Stimulated activated naive B cell treated with anti-CD40 and anti-IgM and Interleukin-4, amounts not matched to agents 10 μg/mL and 1 μg/mL and 100 μg/mL, for 72 hours (primary cell): ENCODE measurements around the gene PARD3.

ENCODE experiments used
- ATAC-seq, 2 donors: fragments of 150-1000 bp; cut with Tn5 transposase; replicated peaks; 2 replicates each; pipeline ENCODE4 v1.10.0; 2021; ENCODE audit warnings: moderate library complexity in 1 of 2
- DNase-seq: peaks from one replicate; pipeline ENCODE4 v3.0.0; 2021
- H3K27ac Mint-ChIP-seq: one replicate; pipeline ENCODE4 v1.8.0; 2022; ENCODE audit warnings: mild to moderate bottlenecking, mixed read lengths
- H3K27me3 Mint-ChIP-seq, 2 donors: one replicate each; pipeline ENCODE4 v1.8.0; 2022; ENCODE audit warnings: mixed read lengths in 2 of 2
- H3K36me3 Mint-ChIP-seq, 2 donors: one replicate each; pipeline ENCODE4 v1.8.0; 2022; ENCODE audit warnings: mixed read lengths in 2 of 2, mild to moderate bottlenecking in 1 of 2
- H3K4me1 Mint-ChIP-seq, 2 donors: one replicate each; pipeline ENCODE4 v1.8.0; 2022; ENCODE audit warnings: mixed read lengths in 2 of 2, mild to moderate bottlenecking in 1 of 2
- H3K4me3 Mint-ChIP-seq, 2 donors: one replicate each; pipeline ENCODE4 v1.8.0; 2022; ENCODE audit warnings: mild to moderate bottlenecking in 2 of 2, mixed read lengths in 2 of 2, moderate library complexity in 1 of 2
- H3K9me3 Mint-ChIP-seq, 2 donors: one replicate each; pipeline ENCODE4 v1.8.0; 2022; ENCODE audit warnings: mixed read lengths in 2 of 2, mild to moderate bottlenecking in 1 of 2

PARD3 gene

DNA sequence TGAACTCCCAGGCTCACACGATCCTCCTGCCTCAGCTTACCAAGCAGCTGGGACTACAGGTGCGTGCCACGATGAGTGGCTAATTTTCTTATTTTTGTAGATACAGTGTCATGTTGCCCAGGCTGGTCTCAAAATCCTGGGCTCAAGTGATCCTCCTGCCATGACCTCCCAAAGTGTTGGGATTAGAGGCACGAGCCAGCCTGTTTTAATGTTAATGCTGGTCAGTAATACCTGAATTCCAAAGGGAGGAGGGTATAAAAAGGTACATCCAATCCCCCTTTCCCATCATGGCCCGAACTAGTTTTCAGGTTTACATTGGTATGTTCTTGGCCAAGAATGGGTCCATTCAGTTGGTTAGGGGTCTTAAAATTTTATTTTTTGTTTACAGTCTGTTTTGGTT lies 329.1 kb downstream of the PARD3 start:
- H3K27me3 Mint-ChIP-seq = no peaks in the 10 kb centered on the region
- H3K27ac Mint-ChIP-seq = no peak overlapping the region
- H3K9me3 Mint-ChIP-seq = no peaks in the 10 kb centered on the region
- no peaks in the 10 kb centered on the region for H3K36me3 Mint-ChIP-seq
- ATAC-seq (no peak), DNase-seq (no peak)
- H3K4me1 Mint-ChIP-seq = no peaks in the 10 kb centered on the region
- H3K4me3 Mint-ChIP-seq = no peak overlapping the region

DNA sequence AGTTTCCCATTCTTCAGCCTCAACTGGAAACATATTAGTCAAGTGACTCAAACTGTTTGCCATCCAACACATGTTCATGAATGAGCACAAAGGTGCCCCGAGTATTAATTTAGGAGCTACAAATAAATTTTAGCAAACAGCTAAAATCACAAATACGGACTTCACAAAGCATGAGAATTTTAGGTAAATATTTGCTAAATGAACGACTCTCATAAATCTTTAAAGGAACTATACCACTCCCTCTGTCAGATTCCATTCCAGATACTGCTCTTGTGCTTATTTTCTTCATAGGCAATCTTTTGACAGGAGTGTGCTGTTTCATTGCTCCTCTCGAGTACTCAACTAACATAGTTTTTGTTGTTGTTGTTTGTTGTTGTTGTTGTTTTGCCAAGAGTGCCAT lies 330.9 kb downstream of the PARD3 start:
- Mint-ChIP-seq H3K27ac (no peak overlapping the region), H3K27me3 (no peaks in the 10 kb centered on the region), H3K4me1 (no peaks in the 10 kb centered on the region), H3K9me3 (no peaks in the 10 kb centered on the region), H3K36me3 (no peaks in the 10 kb centered on the region), H3K4me3 (no peak overlapping the region)
- ATAC-seq = no peak
- DNase-seq = no peak

DNA sequence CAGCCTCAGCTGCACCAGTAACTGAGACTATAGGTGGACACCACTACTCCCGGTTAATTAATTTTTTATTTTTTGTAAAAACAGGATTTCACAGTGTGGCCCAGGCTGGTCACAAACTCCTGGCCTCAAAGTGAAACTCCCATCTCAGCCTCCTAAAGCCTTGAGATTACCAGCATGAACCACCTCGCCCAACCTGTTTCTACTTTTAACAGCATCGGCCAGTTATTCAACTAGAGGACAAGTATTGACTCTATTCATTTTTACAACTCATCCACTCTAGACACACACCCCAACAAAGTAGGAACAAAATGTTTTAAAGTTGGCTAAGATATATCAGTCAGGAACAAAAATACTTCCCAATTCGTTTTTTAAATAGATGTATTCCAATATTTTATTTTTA lies 334.8 kb downstream of the PARD3 start:
- DNase-seq (no peak), ATAC-seq (no peak)
- Mint-ChIP-seq H3K4me3 (no peak overlapping the region), H3K9me3 (no peaks in the 10 kb centered on the region), H3K36me3 (no peaks in the 10 kb centered on the region), H3K27ac (no peak overlapping the region), H3K27me3 (no peaks in the 10 kb centered on the region), H3K4me1 (no peaks in the 10 kb centered on the region)

DNA sequence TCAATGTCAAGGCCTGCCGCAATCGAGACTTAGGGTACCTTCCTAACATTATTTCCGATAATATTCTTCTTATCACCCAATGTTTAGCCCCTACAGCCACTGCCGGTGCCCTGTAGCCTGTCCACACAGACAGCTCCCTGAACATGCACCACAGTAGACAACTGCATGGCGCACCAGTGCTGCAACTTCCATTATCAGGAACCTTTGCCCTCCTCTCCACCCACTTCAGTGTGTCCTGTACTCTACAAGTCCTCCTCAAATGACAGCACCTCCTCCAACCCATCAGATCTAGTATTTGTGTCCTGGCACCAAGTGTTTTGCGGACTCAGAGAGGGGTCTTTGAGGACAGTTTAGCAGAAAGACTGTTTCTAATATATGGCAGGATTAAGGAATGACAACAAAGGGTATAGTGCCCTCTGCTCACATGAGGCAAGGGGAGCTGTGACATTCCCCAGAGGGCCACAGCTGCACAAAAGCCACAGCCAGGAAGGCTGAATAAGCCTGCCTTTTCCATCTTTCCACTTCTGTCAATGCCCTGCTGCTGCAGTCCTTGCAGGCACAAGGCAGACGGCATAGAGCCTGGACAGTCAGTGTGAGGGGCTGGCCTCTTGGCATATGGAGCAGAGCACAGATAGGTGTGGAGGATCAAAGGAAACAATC lies 335.4 kb downstream of the PARD3 start:
- no peaks in the 10 kb centered on the region for H3K9me3 Mint-ChIP-seq
- ATAC-seq (no peak), DNase-seq (no peak)
- no peaks in the 10 kb centered on the region for H3K27me3 Mint-ChIP-seq
- no peak overlapping the region for H3K27ac Mint-ChIP-seq
- no peaks in the 10 kb centered on the region for H3K4me1 Mint-ChIP-seq
- H3K36me3 Mint-ChIP-seq = no peaks in the 10 kb centered on the region
- no peak overlapping the region for H3K4me3 Mint-ChIP-seq

DNA sequence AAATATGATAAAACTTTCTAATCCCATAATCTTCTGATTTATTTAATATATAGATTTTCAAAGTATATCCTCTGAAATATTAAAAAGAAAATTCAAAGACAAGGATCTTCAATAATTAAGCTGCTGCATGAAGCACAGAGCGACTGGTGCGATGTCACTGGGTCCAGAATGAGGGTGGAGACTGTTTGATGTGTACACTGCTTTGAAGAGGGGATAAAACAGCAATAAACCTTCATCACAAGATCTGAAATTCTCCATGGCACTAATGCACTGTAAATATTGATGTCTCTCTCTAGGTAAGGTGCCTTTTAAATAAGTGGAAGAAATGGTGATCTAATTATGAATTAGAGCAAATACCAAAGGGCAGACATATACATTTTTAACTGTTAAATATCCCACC lies 337.8 kb downstream of the PARD3 start:
- Mint-ChIP-seq H3K4me3 (no peak overlapping the region), H3K36me3 (no peaks in the 10 kb centered on the region), H3K9me3 (no peaks in the 10 kb centered on the region)

DNA sequence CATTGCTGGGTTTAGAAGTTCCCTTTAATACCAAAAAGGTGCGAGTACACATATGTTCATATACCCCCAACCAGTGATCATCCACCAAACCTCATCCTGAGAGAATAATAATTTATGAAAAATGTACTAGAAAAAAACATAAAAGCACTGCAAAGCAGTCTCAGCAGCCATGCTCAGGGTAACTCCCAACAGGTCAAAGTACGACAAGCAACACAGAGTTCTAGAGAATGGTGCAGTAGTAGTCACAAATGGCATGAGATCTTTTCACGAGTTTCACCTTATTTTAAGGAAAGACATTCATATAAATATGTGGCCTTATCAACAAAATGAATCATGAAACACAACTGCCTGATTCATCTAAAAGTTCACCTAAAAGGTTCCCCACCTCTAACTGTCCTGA lies 338.5 kb downstream of the PARD3 start:
- Mint-ChIP-seq H3K27ac (no peak overlapping the region), H3K9me3 (no peaks in the 10 kb centered on the region), H3K4me3 (no peak overlapping the region), H3K4me1 (no peaks in the 10 kb centered on the region), H3K36me3 (no peaks in the 10 kb centered on the region), H3K27me3 (no peaks in the 10 kb centered on the region)
- ATAC-seq (no peak), DNase-seq (no peak)

More for the DNA sequence above, 337.8 kb downstream of the PARD3 start:
- Mint-ChIP-seq H3K4me1 (no peaks in the 10 kb centered on the region), H3K27ac (no peak overlapping the region), H3K27me3 (no peaks in the 10 kb centered on the region)
- DNase-seq (no peak), ATAC-seq (no peak)

DNA sequence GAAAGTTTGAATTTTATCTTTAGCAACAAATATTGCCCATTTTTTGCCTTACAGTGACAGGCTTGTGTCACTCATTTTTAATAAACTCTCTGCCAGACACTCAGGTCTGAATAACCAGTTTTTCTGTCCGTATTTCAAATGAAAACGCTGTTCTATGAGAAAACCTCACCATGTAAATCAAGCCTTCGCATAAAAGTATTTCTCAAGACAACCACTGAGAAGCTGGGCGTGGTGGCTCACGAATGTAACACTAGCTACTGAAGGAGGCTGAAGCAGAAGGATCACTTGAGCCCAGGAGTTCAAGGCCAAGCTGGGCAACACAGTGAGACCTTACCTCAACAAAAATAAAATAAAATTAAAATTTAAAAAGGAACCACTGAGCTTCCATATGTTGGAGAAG lies 339.3 kb downstream of the PARD3 start:
- no peak overlapping the region for H3K27ac Mint-ChIP-seq
- no peaks in the 10 kb centered on the region for H3K27me3 Mint-ChIP-seq
- ATAC-seq (no peak), DNase-seq (no peak)
- no peaks in the 10 kb centered on the region for H3K36me3 Mint-ChIP-seq
- no peaks in the 10 kb centered on the region for H3K4me1 Mint-ChIP-seq
- no peaks in the 10 kb centered on the region for H3K9me3 Mint-ChIP-seq
- H3K4me3 Mint-ChIP-seq = no peak overlapping the region

DNA sequence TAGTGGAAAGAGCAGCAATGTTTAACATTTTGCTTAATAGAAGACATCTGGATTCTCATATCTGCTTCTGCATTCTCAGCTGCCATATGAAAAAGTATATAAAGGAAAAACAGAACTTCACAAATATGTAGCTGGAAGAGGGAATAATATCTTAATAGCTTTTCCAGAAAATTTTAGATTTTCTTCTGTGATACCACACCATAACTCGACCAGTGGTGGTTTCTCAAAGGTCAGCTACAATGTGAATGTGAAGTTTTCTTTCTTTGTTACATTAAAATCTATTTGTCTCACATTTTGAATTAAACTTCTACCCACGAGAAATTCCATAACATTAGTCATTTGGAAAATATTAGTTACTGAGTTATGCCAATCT lies 339.8 kb downstream of the PARD3 start:
- DNase-seq (no peak), ATAC-seq (no peak)
- no peaks in the 10 kb centered on the region for H3K4me1 Mint-ChIP-seq
- no peaks in the 10 kb centered on the region for H3K36me3 Mint-ChIP-seq
- H3K27me3 Mint-ChIP-seq = no peaks in the 10 kb centered on the region
- H3K4me3 Mint-ChIP-seq = no peak overlapping the region
- H3K9me3 Mint-ChIP-seq = no peaks in the 10 kb centered on the region
- H3K27ac Mint-ChIP-seq = no peak overlapping the region

DNA sequence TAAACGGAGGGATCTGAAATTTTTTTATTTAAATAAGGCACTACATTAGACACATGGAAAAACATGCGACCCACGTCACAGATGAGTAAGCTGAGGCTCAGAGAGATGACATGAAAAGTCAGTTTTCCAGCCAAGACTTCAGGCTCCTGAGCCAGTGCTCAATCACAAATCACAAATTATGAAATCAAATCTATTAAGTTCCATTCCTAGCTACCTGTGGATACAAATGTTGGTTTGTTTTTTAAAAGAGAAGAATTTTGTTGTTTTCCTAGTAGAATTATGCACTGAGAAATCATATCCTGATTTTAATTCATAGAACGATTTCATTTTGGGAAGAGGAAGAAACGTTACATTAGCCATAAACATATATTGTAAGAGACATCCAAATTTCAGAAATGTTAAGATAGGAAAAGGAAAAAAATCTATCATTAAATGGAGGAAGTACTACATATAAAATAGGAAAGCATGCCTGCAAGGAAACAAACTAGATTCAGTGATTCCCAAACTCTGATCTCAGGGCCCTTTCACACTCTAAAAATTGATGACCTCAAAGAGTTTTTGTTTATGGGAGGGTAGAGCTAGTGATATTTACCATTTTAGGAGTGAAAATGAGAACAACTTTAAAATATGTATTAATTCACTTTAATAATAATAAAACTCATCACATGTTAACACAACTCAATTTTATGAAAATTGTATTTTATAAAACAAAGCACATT lies 340.4 kb downstream of the PARD3 start:
- Mint-ChIP-seq H3K27me3 (no peaks in the 10 kb centered on the region), H3K4me3 (no peak overlapping the region), H3K4me1 (no peaks in the 10 kb centered on the region), H3K27ac (no peak overlapping the region), H3K36me3 (no peaks in the 10 kb centered on the region), H3K9me3 (no peaks in the 10 kb centered on the region)
- DNase-seq (no peak), ATAC-seq (no peak)

DNA sequence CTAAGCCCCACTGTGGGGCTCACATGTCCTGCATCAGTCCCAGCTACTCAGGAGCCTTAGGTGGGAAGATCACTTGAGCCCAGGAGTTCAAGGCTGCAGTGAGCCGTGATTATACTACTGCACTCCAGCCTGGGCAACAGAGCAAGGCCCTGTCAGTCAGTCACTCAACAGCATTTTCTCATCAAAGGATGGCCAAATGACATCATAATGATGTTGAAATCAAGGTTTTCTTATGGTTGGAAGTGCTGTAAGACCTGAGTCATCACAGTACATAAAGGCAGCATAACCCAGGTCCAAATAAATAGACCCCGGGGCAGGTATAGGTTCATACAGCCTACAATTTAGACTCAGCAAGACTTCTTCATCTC lies 341.1 kb downstream of the PARD3 start:
- no peaks in the 10 kb centered on the region for H3K9me3 Mint-ChIP-seq
- ATAC-seq (no peak), DNase-seq (no peak)
- no peaks in the 10 kb centered on the region for H3K4me1 Mint-ChIP-seq
- H3K36me3 Mint-ChIP-seq = no peaks in the 10 kb centered on the region
- no peak overlapping the region for H3K4me3 Mint-ChIP-seq
- H3K27me3 Mint-ChIP-seq = no peaks in the 10 kb centered on the region
- H3K27ac Mint-ChIP-seq = no peak overlapping the region

DNA sequence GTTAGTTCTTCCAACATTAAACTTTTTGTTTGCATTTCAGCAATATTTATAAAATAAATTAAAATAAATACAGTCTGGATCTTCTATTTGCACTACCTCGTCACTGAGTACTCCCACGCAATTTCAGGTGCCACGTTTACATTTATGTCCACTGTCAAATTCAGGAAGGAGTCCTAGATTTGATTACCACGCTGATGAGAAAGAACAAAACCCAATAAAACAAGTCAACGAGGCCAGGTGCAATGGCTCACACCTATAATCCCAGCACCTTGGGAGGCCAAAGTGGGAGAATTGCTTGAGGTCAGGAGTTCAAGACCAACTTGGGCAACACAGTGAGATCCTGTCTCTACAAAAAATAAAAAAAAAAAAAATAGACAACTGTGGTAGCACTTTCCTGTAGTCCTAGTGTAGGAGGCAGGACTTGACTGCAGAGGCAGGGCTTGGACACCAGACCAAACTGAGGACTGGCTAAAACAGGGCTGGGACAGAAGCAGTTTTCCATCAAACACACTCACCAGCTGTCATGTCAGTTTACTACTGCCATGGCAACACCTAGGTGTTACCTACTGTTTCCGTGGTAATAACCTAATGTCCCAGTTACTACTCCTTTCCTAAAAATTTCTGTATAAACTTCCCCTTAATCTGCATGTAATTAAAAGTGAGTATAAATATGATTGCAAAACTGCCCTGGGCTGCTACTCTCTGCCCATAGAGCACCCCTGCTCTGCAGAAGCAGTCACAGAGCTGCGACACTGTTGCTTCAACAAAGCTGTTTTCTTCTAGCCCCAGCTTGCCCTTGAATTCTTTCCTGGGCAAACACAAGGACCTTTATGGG lies 341.7 kb downstream of the PARD3 start:
- H3K27me3 Mint-ChIP-seq = no peaks in the 10 kb centered on the region
- no peaks in the 10 kb centered on the region for H3K36me3 Mint-ChIP-seq
- H3K9me3 Mint-ChIP-seq = no peaks in the 10 kb centered on the region
- H3K4me1 Mint-ChIP-seq = no peaks in the 10 kb centered on the region
- no peak overlapping the region for H3K4me3 Mint-ChIP-seq
- no peak overlapping the region for H3K27ac Mint-ChIP-seq
- DNase-seq = no peak
- no peak for ATAC-seq

DNA sequence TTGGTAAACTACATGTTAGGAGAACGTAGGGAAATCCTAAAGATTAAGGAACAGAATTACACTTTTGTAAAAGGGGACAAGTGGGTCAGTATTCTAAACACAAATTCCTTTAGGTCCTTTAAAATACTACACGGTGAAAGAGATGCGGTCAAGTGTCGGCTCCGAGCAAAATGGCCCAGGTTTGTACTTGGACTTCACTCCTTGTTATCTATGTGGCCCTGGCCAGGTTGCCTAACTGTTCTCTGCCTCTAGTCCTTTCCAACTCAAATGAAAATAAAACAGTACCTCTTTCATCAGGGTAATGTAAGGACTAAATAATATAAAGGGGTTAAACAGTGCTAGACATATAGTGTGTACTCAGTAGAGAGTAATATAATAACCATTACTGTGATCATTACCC lies 344.8 kb downstream of the PARD3 start:
- Mint-ChIP-seq H3K9me3 (no peaks in the 10 kb centered on the region), H3K36me3 (no peaks in the 10 kb centered on the region)
- DNase-seq = no peak

DNA sequence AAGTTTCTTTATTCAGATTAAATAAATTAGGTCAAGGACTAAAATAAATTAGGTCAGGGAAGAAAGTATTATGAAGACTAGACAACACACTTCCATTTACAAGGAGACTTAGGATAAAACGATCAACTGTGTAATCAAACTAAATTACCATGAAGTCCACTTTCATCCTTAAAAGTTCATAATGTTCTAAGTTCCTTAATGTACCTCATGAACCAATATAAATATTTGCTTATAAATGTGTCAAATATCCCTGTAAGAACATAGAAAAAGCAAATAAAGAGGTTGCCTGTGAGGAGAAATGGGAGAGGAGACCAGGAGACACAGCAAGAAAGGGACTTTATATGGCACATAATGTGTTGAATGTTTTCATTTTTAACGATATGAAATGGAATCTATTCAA lies 345.6 kb downstream of the PARD3 start:
- ATAC-seq (no peak), DNase-seq (no peak)
- H3K36me3 Mint-ChIP-seq = no peaks in the 10 kb centered on the region
- no peaks in the 10 kb centered on the region for H3K9me3 Mint-ChIP-seq
- no peak overlapping the region for H3K27ac Mint-ChIP-seq
- H3K27me3 Mint-ChIP-seq = no peaks in the 10 kb centered on the region
- no peak overlapping the region for H3K4me3 Mint-ChIP-seq
- no peaks in the 10 kb centered on the region for H3K4me1 Mint-ChIP-seq

More for the DNA sequence above, 344.8 kb downstream of the PARD3 start:
- Mint-ChIP-seq H3K4me3 (no peak overlapping the region), H3K4me1 (no peaks in the 10 kb centered on the region), H3K27ac (no peak overlapping the region), H3K27me3 (no peaks in the 10 kb centered on the region)
- no peak for ATAC-seq

DNA sequence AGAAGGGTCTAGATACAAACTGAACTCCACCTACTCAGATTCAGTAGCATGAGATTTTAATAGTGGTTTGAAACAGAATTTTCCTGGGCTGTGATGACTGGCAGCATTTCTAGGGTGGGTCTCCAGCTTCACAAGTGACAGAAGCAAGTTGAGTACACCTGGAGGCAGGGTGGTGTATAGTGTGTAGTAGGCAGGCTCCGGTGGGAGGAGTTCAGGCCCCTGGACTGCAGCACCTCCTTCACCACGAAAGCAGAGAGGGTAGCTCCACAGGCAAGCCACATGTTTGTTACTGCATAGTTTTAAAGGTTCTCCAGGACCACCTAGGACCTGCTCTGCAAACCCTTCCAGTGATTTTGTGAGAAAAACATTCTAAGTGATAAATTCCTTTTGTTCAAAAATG lies 347.2 kb downstream of the PARD3 start:
- no peak for DNase-seq
- no peaks in the 10 kb centered on the region for H3K9me3 Mint-ChIP-seq
- H3K36me3 Mint-ChIP-seq = no peaks in the 10 kb centered on the region
- no peak overlapping the region for H3K27ac Mint-ChIP-seq
- H3K4me3 Mint-ChIP-seq = no peak overlapping the region
- H3K4me1 Mint-ChIP-seq = no peaks in the 10 kb centered on the region
- H3K27me3 Mint-ChIP-seq = no peaks in the 10 kb centered on the region
- ATAC-seq = no peak

DNA sequence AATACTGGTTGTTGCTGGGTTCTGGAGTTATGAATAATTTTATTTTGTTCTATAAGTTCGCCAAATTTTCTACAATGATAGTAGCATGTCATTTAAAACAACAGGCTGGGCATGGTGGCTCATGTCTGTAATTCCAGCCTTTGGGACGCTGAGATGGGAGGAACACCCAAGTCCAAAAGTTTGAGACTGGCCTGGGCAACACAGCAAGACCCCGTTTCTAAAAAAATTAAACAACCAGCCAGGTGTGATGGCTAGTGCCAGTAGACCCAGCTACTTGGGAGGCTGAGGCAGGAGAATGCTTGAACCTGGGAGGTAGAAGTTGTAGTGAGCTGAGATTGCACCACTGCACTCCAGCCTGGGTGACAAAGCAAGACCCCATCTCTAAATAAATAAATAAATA lies 347.7 kb downstream of the PARD3 start:
- Mint-ChIP-seq H3K36me3 (no peaks in the 10 kb centered on the region), H3K4me1 (no peaks in the 10 kb centered on the region), H3K27me3 (no peaks in the 10 kb centered on the region), H3K27ac (no peak overlapping the region), H3K9me3 (peaks cover 0 to 2% of the 10 kb centered on the region in 2 donors), H3K4me3 (no peak overlapping the region)
- ATAC-seq (no peak), DNase-seq (no peak)
